K562 (cell line): Measurements from ENCODE around the gene LMCD1. TPM values are rescaled to one million over a fixed set of nuclear protein-coding genes. Genes with fewer than 3 reads are reported as not detected.

ENCODE experiments used
- ATAC-seq: fragments of 200-7000 bp; cut with Tn5 transposase; 3 replicates; pipeline ENCODE4 v1.9.1; 2020; ENCODE audit warnings: moderate library complexity
- BruUV-seq: library from RNA; stranded (reverse); fragments of 400-500 nt; replicated peaks from 2 replicates; lab custom pipeline; 2021; lab: Mats Ljungman, UMichigan
- CTCF ChIA-PET: fragments of 300-600 bp; formaldehyde crosslinking; extraction: SDS; loops from one replicate; lab custom pipeline; 2021; ENCODE audit warnings: low intra/inter-chr PET ratio; lab: Yijun Ruan, JAX
- POLR2A ChIA-PET: fragments of 300-600, 350-650 bp; sonication (Branson Sonifier 250); formaldehyde crosslinking; extraction: SDS; loops from one replicate; lab custom pipeline; 2021; ENCODE audit warnings: antibody characterized with exemption, inconsistent platforms; lab: Yijun Ruan, JAX
- DNase-seq, 4 experiments: peaks; one replicate each; pipeline versions ENCODE4 v3.0.0 to v3.0.0-alpha.2; 2011 to 2018; ENCODE audit warnings: low spot score in 3 of 4, mixed read lengths in 3 of 4; ENCODE audit errors: extremely low read depth in 1 of 4
- FAIRE-seq: peaks from 2 replicates; lab custom pipeline; 2011; peaks lifted over from hg19 to GRCh38; lab: Jason Lieb, UNC
- H2AFZ ChIP-seq: 2 replicates; pipeline ENCODE4 v1.6.0; 2011; ENCODE audit warnings: low read depth, low read length, control low read depth, inconsistent platforms
- H3K27ac ChIP-seq: fragments of 200-600 bp; 3 replicates; pipeline ENCODE4 v1.8.0; 2011; ENCODE audit warnings: low read depth, mild to moderate bottlenecking, control low read depth, inconsistent platforms, low read length, moderate library complexity, mixed read lengths; ENCODE audit errors: extremely low read depth
- H3K27me3 ChIP-seq, 2 experiments: fragments of 300-600 bp in 1 of 2; 2 replicates in 1 of 2; 3 replicates in 1 of 2; pipeline versions ENCODE4 v1.6.0 to v1.8.0; 2011; ENCODE audit warnings: inconsistent platforms in 2 of 2, low read length in 2 of 2, mild to moderate bottlenecking in 1 of 2, mixed read lengths in 1 of 2, moderate library complexity in 1 of 2; ENCODE audit not compliant: control insufficient read depth in 2 of 2, insufficient read depth in 2 of 2
- H3K36me3 ChIP-seq: fragments of 300-600 bp; 3 replicates; pipeline ENCODE4 v1.8.0; 2011; ENCODE audit warnings: mild to moderate bottlenecking, low read length, inconsistent platforms; ENCODE audit not compliant: control insufficient read depth, insufficient read depth
- H3K4me1 ChIP-seq, 2 experiments: fragments of 200-600 bp in 1 of 2; replicated peaks in 1 of 2; 2 replicates in 1 of 2; 3 replicates in 1 of 2; pipeline versions ENCODE4 v1.5.1 to v1.8.0; 2011; ENCODE audit warnings: inconsistent platforms in 2 of 2, low read length in 2 of 2, mild to moderate bottlenecking in 1 of 2, mixed read lengths in 1 of 2, moderate library complexity in 1 of 2; ENCODE audit not compliant: control insufficient read depth in 2 of 2, insufficient read depth in 2 of 2
- H3K4me2 ChIP-seq: 2 replicates; pipeline ENCODE4 v1.6.1; 2011; ENCODE audit warnings: low read length, control low read depth, inconsistent platforms, mixed read lengths; ENCODE audit not compliant: insufficient read depth
- H3K4me3 ChIP-seq: fragments of 200-600 bp; sonication (generic), shearing (Covaris generic); 2 replicates; pipeline ENCODE4 v1.5.1; 2016; ENCODE audit warnings: control low read depth, inconsistent platforms
- H3K79me2 ChIP-seq: fragments of 200-600 bp; 3 replicates; pipeline ENCODE4 v1.8.0; 2011; ENCODE audit warnings: low read length, inconsistent platforms; ENCODE audit not compliant: control insufficient read depth, insufficient read depth
- H3K9ac ChIP-seq, 2 experiments: 2 replicates each; pipeline versions ENCODE4 v1.6.0 to v1.6.1; 2011; ENCODE audit warnings: low read depth in 2 of 2, low read length in 2 of 2, control low read depth in 1 of 2, inconsistent platforms in 1 of 2, mild to moderate bottlenecking in 1 of 2, mixed read lengths in 1 of 2; ENCODE audit not compliant: insufficient read depth in 1 of 2
- H3K9me1 ChIP-seq: one replicate; pipeline ENCODE4 v1.6.0; 2011; ENCODE audit warnings: inconsistent platforms, mild to moderate bottlenecking, low read length, moderate library complexity; ENCODE audit not compliant: control insufficient read depth, insufficient read depth
- H3K9me3 ChIP-seq: replicated peaks from 2 replicates; pipeline ENCODE4 v1.5.1; 2011; ENCODE audit warnings: low read depth, low read length, inconsistent platforms; ENCODE audit not compliant: control insufficient read depth, insufficient read depth
- H4K20me1 ChIP-seq: replicated peaks from 2 replicates; pipeline ENCODE4 v1.6.1; 2011; ENCODE audit warnings: low read length, inconsistent platforms, mixed read lengths; ENCODE audit not compliant: control insufficient read depth, insufficient read depth
- CC2D1A ChIP-seq: fragments of 450-650 bp; IDR thresholded peaks from 2 replicates; pipeline ENCODE4 v1.6.1; 2017; ENCODE audit warnings: mild to moderate bottlenecking
- CEBPG ChIP-seq, 3 experiments: fragments of 200-800 bp in 1 of 3; sonication (Bioruptor generic) in 1 of 3; sonication (generic) in 1 of 3; formaldehyde crosslinking in 1 of 3; IDR thresholded peaks in 2 of 3; conservative IDR thresholded peaks in 1 of 3; 2 replicates each; pipeline versions ENCODE4 v1.6.1 to v1.8.0; 2016 to 2022; ENCODE audit warnings: missing compliant biosample characterization in 2 of 3, missing genetic modification characterization in 2 of 3, mild to moderate bottlenecking in 1 of 3, missing genetic modification reagents in 1 of 3
- PHF21A ChIP-seq: fragments of 450-650 bp; IDR thresholded peaks from 2 replicates; pipeline ENCODE4 v1.6.1; 2017; ENCODE audit warnings: low read depth, borderline replicate concordance
- TCF7L2 ChIP-seq: fragments of 150-350 bp; IDR thresholded peaks from 2 replicates; pipeline ENCODE4 v1.6.1; 2016; ENCODE audit warnings: low read depth, mild to moderate bottlenecking, low read length, moderate library complexity
- TRIM28 ChIP-seq: fragments of 450-650 bp; IDR thresholded peaks from 2 replicates; pipeline ENCODE4 v1.6.1; 2017
- ZNF41 ChIP-seq: fragments of 250-450 bp; sonication (Bioruptor Pico); conservative IDR thresholded peaks from 2 replicates; pipeline ENCODE4 v1.4.0; 2020; ENCODE audit warnings: mild to moderate bottlenecking
- WGBS: fragments of 100-300 bp; shearing (Covaris generic); methylation state at CpG from one replicate; pipeline ENCODE4 v1.1.6; 2016; ENCODE audit warnings: low coverage, mixed read lengths; ENCODE audit not compliant: insufficient coverage; ENCODE audit errors: missing lambda C conversion rate; 5-methylcytosine and 5-hydroxymethylcytosine counted together
- in situ Hi-C: fragments of 300-500 bp; cut with MboI; formaldehyde crosslinking; loops from 4 replicates; pipeline ENCODE4 v1.15.0; 2018; ENCODE audit warnings: inconsistent platforms, mixed read lengths
- intact Hi-C: fragments of 100-400 bp; cut with micrococcal nuclease; formaldehyde crosslinking; loops from 2 replicates; pipeline ENCODE4 v1.14.2; 2022
- polyA plus RNA-seq, 8 experiments: library from polyadenylated mRNA; depleted of rRNA in 4 of 8; stranded (reverse) in 5 of 8; unstranded in 3 of 8; fragments of >200 nt; fragmentation: Nextera tagmentation in 2 of 8; fragmentation: Illumina TruSeq in 1 of 8; extraction: Ambion mirVana in 2 of 8; extraction: Trizol in 1 of 8; gene quantifications; 2 replicates each; pipeline versions ENCODE4 v1.2.1 to v1.2.3, GENCODE V29; 2011 to 2014; ENCODE audit warnings: inconsistent platforms in 1 of 8, missing spikeins in 1 of 8
- total RNA-seq, 7 experiments: library from RNA; depleted of rRNA in 6 of 7; stranded (reverse); fragments of >200 nt in 6 of 7; fragmentation: Illumina TruSeq in 2 of 7; extraction: Trizol in 2 of 7; gene quantifications; 2 replicates each; pipeline versions ENCODE4 v1.2.1 to v1.2.3, GENCODE V29; 2011 to 2021; ENCODE audit warnings: low replicate concordance in 1 of 7

Gene LMCD1
- total and polyA plus RNA-seq, 9 of the 15 experiments (the other 6 are each of a cell fraction or from before 2014, with no cell fraction given): 0.60 TPM; not detected in 8

DNA sequence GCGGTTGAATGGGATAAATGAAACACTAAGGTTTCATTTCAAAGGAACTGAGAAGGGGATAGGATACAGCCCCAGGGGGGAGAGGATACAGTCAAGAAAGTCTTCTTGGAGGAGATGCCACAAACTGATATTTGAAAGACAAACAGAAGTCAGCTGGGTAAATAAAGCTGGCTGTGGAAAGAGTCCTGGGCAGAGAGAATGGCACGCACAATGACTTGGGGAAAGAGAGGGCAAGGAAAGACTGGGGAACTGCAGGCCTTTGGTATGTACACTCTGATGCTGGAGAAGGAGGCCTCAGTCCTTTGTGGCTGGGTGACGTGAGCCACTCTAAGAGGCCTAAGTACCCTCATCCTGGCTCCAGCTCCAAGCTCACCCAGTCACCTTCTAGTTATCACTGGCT lies 45.2 kb upstream of the LMCD1 start (continued):
- TF ChIP-seq PHF21A (no peak), TRIM28 (no peak), CEBPG (CRISPR knock-in tag; IDR thresholded peaks at IDR 0.05) (no peak), CEBPG (tag; conservative IDR thresholded peaks at IDR 0.05 in 1 of 2, IDR thresholded peaks at IDR 0.05 in 1 of 2) (no peak), CC2D1A (no peak), ZNF41 (CRISPR knock-in tag) (no peak)
- TF ChIP-seq, all 486 proteins: peak for 0

GRCh38 chr3:8457039-8457438 lies 44.6 kb upstream of the LMCD1 start:
- TF ChIP-seq TCF7L2: no peak
- Histone ChIP-seq H3K9me3 (no peaks in the 10 kb centered on the region), H3K4me2 (no peak overlapping the region), H4K20me1 (no peaks in the 10 kb centered on the region), H3K27ac (no peak overlapping the region), H3K79me2 (no peaks in the 10 kb centered on the region), H3K27me3 (no peaks in the 10 kb centered on the region), H3K9me1 (no peaks in the 10 kb centered on the region), H3K36me3 (no peaks in the 10 kb centered on the region), H3K4me3 (no peak overlapping the region), H3K4me1 (no peaks in the 10 kb centered on the region), H2AFZ (no peak overlapping the region), H3K9ac (no peak overlapping the region)
- FAIRE-seq (no peak), ATAC-seq (no peak), DNase-seq (no peak)
- WGBS: 0% methylated on average over 1 of the region's 1 CpG
- no TSS peak for BruUV-seq
- intact Hi-C loops: no loop called here
- in situ Hi-C loops: no loop called here
- CTCF ChIA-PET: no interaction called here
- POLR2A ChIA-PET: no interaction called here
